H1 (cell line): ENCODE results near the gene NBPF1. TPM values are rescaled to one million over a fixed set of nuclear protein-coding genes. Genes with fewer than 3 reads are reported as not detected.

Source experiments
- CTCF ChIA-PET: fragments of 300-600 bp; sonication (Branson Sonifier 250); formaldehyde crosslinking; loops from one replicate; lab custom pipeline; 2021; ENCODE audit not compliant: partially characterized antibody; lab: Charles Lee
- POLR2A ChIA-PET: fragments of 300-600 bp; sonication (Branson Sonifier 250); formaldehyde crosslinking; loops from one replicate; lab custom pipeline; 2021; ENCODE audit warnings: inconsistent platforms; ENCODE audit not compliant: partially characterized antibody; lab: Charles Lee
- DNase-seq, 2 experiments: peaks; one replicate each; pipeline versions ENCODE4 v3.0.0 to v3.0.0-alpha.2; 2010 to 2022; ENCODE audit warnings: low spot score in 2 of 2, low read depth in 1 of 2, mixed read lengths in 1 of 2
- FAIRE-seq: peaks from 2 replicates; lab custom pipeline; 2011; peaks lifted over from hg19 to GRCh38; lab: Jason Lieb, UNC
- H2AFZ ChIP-seq: 2 replicates; pipeline ENCODE4 v1.8.1; 2012; ENCODE audit warnings: low read length, inconsistent platforms
- H2AK5ac ChIP-seq: 2 replicates; pipeline ENCODE4 v1.6.1; 2013; ENCODE audit warnings: low read depth, low read length
- H2BK120ac ChIP-seq: replicated peaks from 2 replicates; pipeline ENCODE3; 2013; ENCODE audit warnings: low read depth, low read length, inconsistent platforms
- H2BK12ac ChIP-seq: 2 replicates; pipeline ENCODE4 v1.6.1; 2013; ENCODE audit warnings: low read depth, low read length
- H2BK15ac ChIP-seq: 2 replicates; pipeline ENCODE4 v1.6.1; 2013; ENCODE audit warnings: low read length
- H2BK20ac ChIP-seq: 2 replicates; pipeline ENCODE4 v1.6.1; 2013; ENCODE audit warnings: low read length
- H2BK5ac ChIP-seq: 2 replicates; pipeline ENCODE4 v1.6.1; 2013; ENCODE audit warnings: low read depth, low read length
- H3K14ac ChIP-seq: 2 replicates; pipeline ENCODE4 v1.6.1; 2013; ENCODE audit warnings: inconsistent platforms; ENCODE audit not compliant: insufficient read length
- H3K18ac ChIP-seq: 2 replicates; pipeline ENCODE4 v1.6.1; 2013; ENCODE audit warnings: low read length; ENCODE audit errors: extremely low read depth
- H3K23ac ChIP-seq: 2 replicates; pipeline ENCODE4 v1.6.1; 2013; ENCODE audit warnings: inconsistent platforms; ENCODE audit not compliant: insufficient read length
- H3K23me2 ChIP-seq: 2 replicates; pipeline ENCODE4 v1.6.1; 2013; ENCODE audit warnings: low read depth, low read length
- H3K27ac ChIP-seq: 2 replicates; pipeline ENCODE4 v1.6.1; 2011; ENCODE audit warnings: low read depth, low read length, inconsistent platforms
- H3K27me3 ChIP-seq, 4 experiments: replicated peaks in 1 of 4; 1 replicate in 1 of 4; 2 replicates in 3 of 4; pipeline versions ENCODE4 v1.6.1 to v1.8.1; 2011 to 2013; ENCODE audit warnings: low read length in 3 of 4, mild to moderate bottlenecking in 3 of 4, inconsistent platforms in 2 of 4, mixed read lengths in 2 of 4, moderate library complexity in 1 of 4; ENCODE audit not compliant: control insufficient read depth in 3 of 4, insufficient read depth in 3 of 4; ENCODE audit errors: extremely low read depth in 1 of 4
- H3K36me3 ChIP-seq, 4 experiments: 2 replicates each; pipeline versions ENCODE4 v1.6.1 to v1.8.1; 2011 to 2013; ENCODE audit warnings: mild to moderate bottlenecking in 4 of 4, low read length in 3 of 4, moderate library complexity in 2 of 4, control low read depth in 1 of 4, inconsistent platforms in 1 of 4; ENCODE audit not compliant: insufficient read depth in 4 of 4, control insufficient read depth in 2 of 4
- H3K4ac ChIP-seq: replicated peaks from 2 replicates; pipeline ENCODE3; 2013; ENCODE audit warnings: low read length, low read depth, mixed read lengths, inconsistent platforms; ENCODE audit not compliant: insufficient read length
- H3K4me1 ChIP-seq, 4 experiments: replicated peaks in 1 of 4; 1 replicate in 1 of 4; 2 replicates in 3 of 4; pipeline versions ENCODE4 v1.6.1 to v1.8.1; 2011 to 2013; ENCODE audit warnings: low read length in 3 of 4, inconsistent platforms in 2 of 4, mixed read lengths in 1 of 4; ENCODE audit not compliant: insufficient read depth in 4 of 4, control insufficient read depth in 3 of 4
- H3K4me2 ChIP-seq, 2 experiments: 2 replicates each; pipeline versions ENCODE4 v1.6.1 to v1.8.1; 2011 to 2013; ENCODE audit warnings: low read depth in 2 of 2, low read length in 2 of 2, control low read depth in 1 of 2, inconsistent platforms in 1 of 2, mild to moderate bottlenecking in 1 of 2; ENCODE audit not compliant: insufficient read depth in 1 of 2
- H3K4me3 ChIP-seq, 4 experiments: fragments of 200-600, 300-600 bp in 1 of 4; sonication (generic), shearing (Covaris generic), sonication (Bioruptor Twin) in 1 of 4; 2 replicates each; pipeline versions ENCODE4 v1.5.1 to v1.8.1; 2011 to 2016; ENCODE audit warnings: low read length in 4 of 4, low read depth in 3 of 4, control low read depth in 2 of 4, inconsistent platforms in 2 of 4, mild to moderate bottlenecking in 2 of 4, mixed read lengths in 1 of 4, moderate library complexity in 1 of 4; ENCODE audit not compliant: insufficient read depth in 2 of 4; ENCODE audit errors: extremely low read depth in 1 of 4
- H3K56ac ChIP-seq: replicated peaks from 2 replicates; pipeline ENCODE3; 2013; ENCODE audit warnings: low read depth, mild to moderate bottlenecking, mixed read lengths, low read length, inconsistent platforms; ENCODE audit not compliant: insufficient read length
- H3K79me1 ChIP-seq: 2 replicates; pipeline ENCODE4 v1.6.1; 2013; ENCODE audit warnings: low read depth, low read length, control low read depth
- H3K79me2 ChIP-seq, 2 experiments: 2 replicates each; pipeline versions ENCODE4 v1.6.1 to v1.8.1; 2012 to 2013; ENCODE audit warnings: low read length in 2 of 2, mild to moderate bottlenecking in 2 of 2, inconsistent platforms in 1 of 2; ENCODE audit not compliant: insufficient read depth in 2 of 2, control insufficient read depth in 1 of 2
- H3K9ac ChIP-seq, 4 experiments: replicated peaks in 1 of 4; 1 replicate in 1 of 4; 2 replicates in 3 of 4; pipeline versions ENCODE4 v1.6.1 to v1.8.1; 2011 to 2013; ENCODE audit warnings: low read depth in 3 of 4, low read length in 3 of 4, control low read depth in 2 of 4, mild to moderate bottlenecking in 2 of 4, moderate library complexity in 2 of 4, inconsistent platforms in 1 of 4; ENCODE audit errors: extremely low read depth in 1 of 4
- H3K9me3 ChIP-seq, 2 experiments: 2 replicates each; pipeline versions ENCODE4 v1.6.1 to v1.8.1; 2012 to 2013; ENCODE audit warnings: mild to moderate bottlenecking in 2 of 2, moderate library complexity in 2 of 2, control low read depth in 1 of 2, inconsistent platforms in 1 of 2, low read depth in 1 of 2, low read length in 1 of 2, mixed read lengths in 1 of 2; ENCODE audit not compliant: insufficient read depth in 2 of 2
- H4K20me1 ChIP-seq, 2 experiments: replicated peaks in 1 of 2; 2 replicates each; pipeline versions ENCODE3 to v1.8.1; 2011 to 2013; ENCODE audit warnings: inconsistent platforms in 2 of 2, low read length in 2 of 2, mild to moderate bottlenecking in 1 of 2; ENCODE audit not compliant: insufficient read depth in 2 of 2, control insufficient read depth in 1 of 2
- H4K5ac ChIP-seq: 2 replicates; pipeline ENCODE4 v1.6.1; 2013; ENCODE audit warnings: low read length, low read depth, mixed read lengths, inconsistent platforms; ENCODE audit not compliant: insufficient read length
- H4K8ac ChIP-seq: 2 replicates; pipeline ENCODE4 v1.8.0; 2013; ENCODE audit warnings: mild to moderate bottlenecking, moderate library complexity, low read length, inconsistent platforms; ENCODE audit not compliant: insufficient read depth; ENCODE audit errors: extremely low read depth
- H4K91ac ChIP-seq: replicated peaks from 2 replicates; pipeline ENCODE3; 2013; ENCODE audit warnings: low read length, mixed read lengths, inconsistent platforms; ENCODE audit not compliant: insufficient read length
- ATF3 ChIP-seq: IDR thresholded peaks from 2 replicates; pipeline ENCODE4 v1.6.1; 2011; ENCODE audit warnings: low read depth, mild to moderate bottlenecking, low read length; ENCODE audit not compliant: insufficient read depth
- NRF1 ChIP-seq: IDR thresholded peaks from 2 replicates; pipeline ENCODE4 v1.6.1; 2011; ENCODE audit warnings: mild to moderate bottlenecking, low read depth, low read length, improper control_type of control experiment
- YY1 ChIP-seq: IDR thresholded peaks from 2 replicates; pipeline ENCODE4 v1.6.1; 2011; ENCODE audit warnings: low read depth, mild to moderate bottlenecking, low read length
- whole genome bisulfite sequencing, 2 experiments: shearing (Covaris generic) in 1 of 2; methylation state at CpG; one replicate each; pipeline versions ENCODE4 v1.1.6 to v1.1.7; 2013 to 2015; ENCODE audit warnings: low lambda C conversion rate in 2 of 2, mixed read lengths in 2 of 2, inconsistent platforms in 1 of 2, low coverage in 1 of 2, missing lambda C conversion rate in 1 of 2; ENCODE audit not compliant: insufficient replicate concordance in 2 of 2, insufficient coverage in 1 of 2, insufficient read length in 1 of 2; ENCODE audit errors: extremely low coverage in 1 of 2, missing lambda C conversion rate in 1 of 2; 5-methylcytosine and 5-hydroxymethylcytosine counted together
- polyA plus RNA-seq, 7 experiments: library from polyadenylated mRNA; depleted of rRNA in 3 of 7; stranded (reverse) in 5 of 7; unstranded in 2 of 7; fragments of >200 nt in 5 of 7; fragments of 200-250 nt in 2 of 7; gene quantifications; 1 replicate in 5 of 7; 2 replicates in 1 of 7; 4 replicates in 1 of 7; pipeline versions ENCODE4 v1.2.1 to v1.2.3, GENCODE V29; 2011 to 2013; ENCODE audit warnings: missing spikeins in 2 of 7, mixed read lengths in 2 of 7
- total RNA-seq: library from RNA; stranded (reverse); fragmentation: NEBNext Ultra II Directional; extraction: Animal tissue kit (Norgen Biotek cat#: 25700); gene quantifications from 2 replicates; pipeline ENCODE4 v1.2.1, GENCODE V29; 2021

The NBPF1 gene
- total and polyA plus RNA-seq, 2 of the 8 experiments (the other 6 are each of a cell fraction or from before 2014, with no cell fraction given) = 9.6 to 19.3 TPM

GRCh38 chr1:16614361-16615252 is 1.2 kb upstream of the NBPF1 start:
- Histone ChIP-seq H3K4me3 (peak overlapping the region in 1 of 4 experiments; percentile 59; a peak in 1 of 8 replicates), H2AK5ac (0 out of 2 replicates have a peak overlapping the region, but pooled peaks have one; percentile 3), H3K14ac (no peak overlapping the region), H3K23me2 (peaks cover 12% of the 10 kb centered on the region; the same call in 1 of the 2 replicates), H3K79me2 (no peaks in the 10 kb centered on the region), H3K4me2 (peak overlapping the region in 1 of 2 experiments; percentile 74; a peak in 2 of 4 replicates), H3K23ac (no peak overlapping the region), H3K27ac (no peak overlapping the region), H3K9me3 (no peaks in the 10 kb centered on the region), H3K56ac (no peak overlapping the region), H3K4me1 (peaks cover 0 to 10% (median 3%) of the 10 kb centered on the region in 4 experiments; a peak in 2 of 7 replicates), H4K5ac (no peak overlapping the region), H3K4ac (no peak overlapping the region), H3K9ac (no peak overlapping the region; a peak in 1 of 7 replicates), H2BK20ac (no peak overlapping the region), H4K20me1 (no peaks in the 10 kb centered on the region), H2AFZ (no peak overlapping the region), H4K91ac (no peak overlapping the region), H2BK15ac (peak overlapping the region; percentile 0; the same call in 1 of the 2 replicates), H3K27me3 (peaks cover 8 to 35% (median 26%) of the 10 kb centered on the region in 4 experiments), H3K18ac (no peak overlapping the region), H3K36me3 (no peaks in the 10 kb centered on the region), H2BK120ac (no peak overlapping the region), H2BK5ac (no peak overlapping the region), H4K8ac (no peak overlapping the region), H3K79me1 (no peaks in the 10 kb centered on the region), H2BK12ac (peak overlapping the region; percentile 40; the same call in 1 of the 2 replicates)
- DNase-seq (peak in 1 of 2 experiments; percentile 63), FAIRE-seq (no peak)
- ChIA-PET POLR2A (interaction anchor here (0.5 to 2.8 kb wide), 9 partner anchors 8 to 442 kb away, joined by 3 to 12 read pairs (median 3); no protein-coding TSS in a partner anchor), CTCF (interaction anchor here (1.2 to 20.3 kb wide), 8 partner anchors 9 to 103 kb away, joined by 3 to 611 read pairs (median 10); no protein-coding TSS in a partner anchor)
- WGBS, 2 experiments = 83 to 100% methylated on average over 1 to 11 of the region's 11 CpGs
- TF ChIP-seq YY1 (no peak), NRF1 (no peak), ATF3 (no peak)
